Measurements from ENCODE around the gene CENPB. TPM values are rescaled to one million over a fixed set of nuclear protein-coding genes. Genes with fewer than 3 reads are reported as not detected.

CENPB gene
- total and polyA plus RNA-seq, 2 of the 4 experiments (the other 2 are of a cell fraction) = 45.7 to 59.1 TPM

DNA sequence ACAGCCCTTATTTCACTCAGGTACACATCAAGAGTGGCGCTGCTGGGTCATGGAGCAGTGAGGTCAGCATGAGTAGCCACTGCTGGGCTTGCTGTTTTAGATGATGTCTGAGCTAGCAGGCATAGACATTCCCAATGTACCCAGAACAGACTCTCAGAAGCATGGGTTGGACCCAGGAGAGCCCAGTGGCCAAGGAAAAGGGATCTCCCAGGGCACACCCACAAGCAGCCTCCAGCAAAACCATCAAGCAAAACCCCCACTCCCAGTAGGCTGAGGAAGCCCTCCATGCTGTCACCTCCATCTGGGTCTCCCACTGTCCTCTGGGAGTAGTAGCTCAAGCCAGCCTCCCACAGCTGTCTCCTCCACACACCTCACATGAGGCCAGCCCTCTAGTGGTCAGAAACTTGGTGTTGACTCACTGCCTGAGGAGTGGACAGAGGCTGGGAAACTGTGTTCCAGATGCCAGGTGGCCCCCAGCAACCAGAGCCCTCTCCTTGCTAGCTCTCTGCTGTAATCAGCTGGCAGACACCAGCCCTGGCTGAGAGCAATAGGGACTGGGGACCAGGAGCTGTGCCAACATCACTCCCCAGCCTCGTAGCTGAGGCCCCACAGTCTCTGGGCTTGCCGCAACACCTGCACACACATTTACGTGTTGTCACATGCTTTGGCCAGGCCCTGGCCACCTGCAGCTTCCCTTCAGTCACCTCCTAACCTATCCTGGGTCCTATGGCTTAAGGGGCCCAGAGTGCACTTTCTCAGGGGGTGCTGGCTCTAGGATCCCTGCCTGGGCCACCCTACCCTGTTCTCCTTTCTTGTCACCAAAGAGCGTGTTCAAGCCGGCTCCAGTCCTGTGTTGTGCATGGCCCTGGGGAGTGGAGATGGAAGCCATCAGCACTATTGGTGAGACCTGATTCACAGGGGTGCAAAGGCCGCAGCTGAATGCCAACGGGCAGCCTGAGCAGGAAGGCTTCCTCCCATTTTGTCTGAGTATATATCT lies 31.9 kb upstream of the CENPB start (continued):
- TF ChIP-seq MXI1 (IDR thresholded peaks at IDR 0.05; ENCODE audit: borderline replicate concordance, low read depth, low read length) (no peak), BHLHE40 (IDR thresholded peaks at IDR 0.05; ENCODE audit: low read depth, low read length) (peak; percentile 24; the same call in 1 of the 2 replicates), POLR2A (IDR thresholded peaks at IDR 0.05; ENCODE audit: low read depth, low read length) (no peak), MAFK (IDR thresholded peaks at IDR 0.05; ENCODE audit: low read depth, low read length) (no peak)

DNA sequence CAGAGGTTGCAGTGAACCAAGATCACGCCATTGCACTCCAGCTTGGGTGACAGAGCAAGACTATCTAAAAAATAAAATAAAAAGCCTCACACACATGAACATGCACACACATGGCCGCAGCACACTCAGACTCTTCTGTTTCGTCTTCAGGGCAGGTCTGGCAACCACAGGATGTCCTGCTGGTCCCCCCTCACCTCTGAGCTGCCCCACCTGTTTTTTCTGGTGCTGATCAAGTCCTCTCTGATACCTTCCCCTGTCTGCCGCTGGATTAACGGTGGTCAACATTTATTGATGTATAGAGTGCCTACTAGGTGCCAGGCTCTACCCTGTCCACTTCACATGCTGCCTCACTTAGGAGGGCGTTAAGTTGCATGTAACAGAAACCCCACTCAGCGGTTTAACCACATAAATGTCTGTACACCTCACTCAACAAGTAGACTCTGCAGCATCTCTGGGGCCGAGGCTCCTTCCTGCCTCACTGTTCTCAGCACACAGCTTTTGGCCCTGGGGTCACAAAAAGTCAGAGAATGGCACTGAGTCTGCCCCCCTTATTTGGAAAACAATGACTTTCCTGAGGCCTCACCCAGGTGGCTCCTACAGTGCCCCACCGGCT lies 29.3 kb upstream of the CENPB start:
- Histone ChIP-seq H2AK5ac (ENCODE audit: low read depth, low read length) (0 out of 2 replicates have a peak overlapping the region, but pooled peaks have one; percentile 28), H3K56ac (ENCODE audit: extremely low read depth, insufficient read depth, low read length) (no peak overlapping the region), H3K79me1 (ENCODE audit: low read depth in 1 of 2, low read length in 2 of 2) (peaks cover 1 to 27% of the 10 kb centered on the region in 2 experiments; a peak in 2 of 4 replicates), H4K20me1 (ENCODE audit: insufficient read depth, low read length) (no peaks in the 10 kb centered on the region), H2AK9ac (replicated peaks; ENCODE audit: low read depth, low read length, poor library complexity) (no peak overlapping the region), H2BK5ac (ENCODE audit: low read depth, low read length, poor library complexity, severe bottlenecking) (no peak overlapping the region), H3K9me1 (ENCODE audit: insufficient read depth, low read length) (peaks cover 19% of the 10 kb centered on the region), H3K4me2 (ENCODE audit: low read depth, low read length) (no peak overlapping the region), H3K18ac (ENCODE audit: low read depth, low read length) (no peak overlapping the region), H3K14ac (replicated peaks; ENCODE audit: low read depth, low read length) (no peak overlapping the region), H3K9me3 (ENCODE audit: control insufficient read depth, insufficient read depth, low read length) (no peaks in the 10 kb centered on the region), H2BK20ac (ENCODE audit: low read depth, low read length) (peak overlapping the region; percentile 24; the same call in 1 of the 2 replicates), H4K5ac (ENCODE audit: low read depth, low read length) (no peak overlapping the region), H3K27me3 (ENCODE audit: control insufficient read depth, insufficient read depth, low read length) (no peaks in the 10 kb centered on the region), H2BK120ac (ENCODE audit: low read depth, low read length) (peak overlapping the region; percentile 16; the same call in 1 of the 2 replicates), H3K4ac (ENCODE audit: low read depth, low read length) (peak overlapping the region; percentile 15; the same call in 1 of the 2 replicates), H3K36me3 (ENCODE audit: control insufficient read depth, insufficient read depth, low read length) (no peaks in the 10 kb centered on the region), H2AFZ (replicated peaks; ENCODE audit: low read length, poor library complexity) (no peak overlapping the region), H4K91ac (ENCODE audit: insufficient read depth, low read depth, low read length) (no peak overlapping the region), H3K4me1 (ENCODE audit: control insufficient read depth, insufficient read depth, low read length) (peaks cover 18% of the 10 kb centered on the region), H3K4me3 (ENCODE audit: insufficient read depth, low read depth, low read length) (no peak overlapping the region), H3K23ac (ENCODE audit: low read depth, low read length) (no peak overlapping the region), H3K27ac (ENCODE audit: insufficient read depth, low read length) (no peak overlapping the region), H4K8ac (ENCODE audit: low read depth in 2 of 2, low read length in 2 of 2) (no peak overlapping the region), H3K9ac (ENCODE audit: low read depth, low read length) (no peak overlapping the region), H2BK15ac (ENCODE audit: low read depth, low read length) (no peak overlapping the region)
- no peak for ATAC-seq (ENCODE audit: low read depth)
- intact Hi-C loops (cut with micrococcal nuclease) = no loop called here
- ChIA-PET CTCF (interaction anchor here (1.3 kb wide), 1 partner anchor 30 kb away, joined by 4 read pairs; the partner anchor contains the start of gene CENPB), POLR2A (ENCODE audit: unreplicated experiment) (no interaction called here)
- dilution Hi-C loops (cut with HindIII; ENCODE audit: low sequenced_read_pairs, unreplicated experiment) = no loop called here
- in situ Hi-C loops (cut with MboI; ENCODE audit: low sequenced_read_pairs) = no loop called here
- no peak for DNase-seq
- BruUV-seq (replicated peaks) = no TSS peak
- WGBS, 2 experiments (ENCODE audit: extremely low coverage in 2 of 2, insufficient read length in 1 of 2) = no CpG with 5 or more reads among the region's 9 CpGs
- TF ChIP-seq BHLHE40 (IDR thresholded peaks at IDR 0.05; ENCODE audit: low read depth, low read length) (no peak), NFE2L2 (IDR thresholded peaks at IDR 0.05; ENCODE audit: low read depth, low read length) (no peak), POLR2A (IDR thresholded peaks at IDR 0.05; ENCODE audit: low read depth, low read length) (no peak), RCOR1 (IDR thresholded peaks at IDR 0.05; ENCODE audit: insufficient replicate concordance, low read length) (no peak), RFX5 (IDR thresholded peaks at IDR 0.05; ENCODE audit: low read depth, low read length) (no peak), MXI1 (IDR thresholded peaks at IDR 0.05; ENCODE audit: borderline replicate concordance, low read depth, low read length) (no peak), MAZ (IDR thresholded peaks at IDR 0.05; ENCODE audit: borderline replicate concordance, low read depth, low read length) (no peak), CHD1 (IDR thresholded peaks at IDR 0.05; ENCODE audit: low read depth, low read length) (no peak), MAFK (IDR thresholded peaks at IDR 0.05; ENCODE audit: low read depth, low read length) (no peak), SMC3 (IDR thresholded peaks at IDR 0.05; ENCODE audit: low read depth, low read length) (no peak)
- TF ChIP-seq, protein P1, sequence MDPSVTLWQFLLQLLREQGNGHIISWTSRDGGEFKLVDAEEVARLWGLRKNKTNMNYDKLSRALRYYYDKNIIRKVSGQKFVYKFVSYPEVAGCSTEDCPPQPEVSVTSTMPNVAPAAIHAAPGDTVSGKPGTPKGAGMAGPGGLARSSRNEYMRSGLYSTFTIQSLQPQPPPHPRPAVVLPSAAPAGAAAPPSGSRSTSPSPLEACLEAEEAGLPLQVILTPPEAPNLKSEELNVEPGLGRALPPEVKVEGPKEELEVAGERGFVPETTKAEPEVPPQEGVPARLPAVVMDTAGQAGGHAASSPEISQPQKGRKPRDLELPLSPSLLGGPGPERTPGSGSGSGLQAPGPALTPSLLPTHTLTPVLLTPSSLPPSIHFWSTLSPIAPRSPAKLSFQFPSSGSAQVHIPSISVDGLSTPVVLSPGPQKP (IDR thresholded peaks at IDR 0.05; ENCODE audit: borderline replicate concordance, low read depth, low read length) = no peak
- TF ChIP-seq, protein P2, sequence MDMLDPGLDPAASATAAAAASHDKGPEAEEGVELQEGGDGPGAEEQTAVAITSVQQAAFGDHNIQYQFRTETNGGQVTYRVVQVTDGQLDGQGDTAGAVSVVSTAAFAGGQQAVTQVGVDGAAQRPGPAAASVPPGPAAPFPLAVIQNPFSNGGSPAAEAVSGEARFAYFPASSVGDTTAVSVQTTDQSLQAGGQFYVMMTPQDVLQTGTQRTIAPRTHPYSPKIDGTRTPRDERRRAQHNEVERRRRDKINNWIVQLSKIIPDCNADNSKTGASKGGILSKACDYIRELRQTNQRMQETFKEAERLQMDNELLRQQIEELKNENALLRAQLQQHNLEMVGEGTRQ (IDR thresholded peaks at IDR 0.05; ENCODE audit: low read depth, low read length) = no peak

Data from IMR-90 (cell line).